HG02981 (cell line): Measurements from ENCODE around the gene NFKB2.
A peak's percentile ranks its signal among the peaks of the same experiment; 100 is the strongest.

Source experiments
- ATAC-seq: cut with Tn5 transposase; IDR thresholded peaks from one replicate; pipeline ENCODE4 v1.9.1; 2021; ENCODE audit warnings: mild to moderate bottlenecking, moderate library complexity; ENCODE audit not compliant: unreplicated experiment

NFKB2 gene

GRCh38 chr10:102444851-102445250 lies 49.3 kb downstream of the NFKB2 start:
- ATAC-seq, result no peak

- peak; percentile 41 for ATAC-seq
Observed at GRCh38 chr10:102449321-102450123, 54.0 kb downstream of the NFKB2 start.

GRCh38 chr10:102450124-102450373 lies 54.5 kb downstream of the NFKB2 start:
- no peak for ATAC-seq

- peak; percentile 79 for ATAC-seq
Observed at GRCh38 chr10:102450374-102451104, 55.0 kb downstream of the NFKB2 start.

- ATAC-seq, result no peak
Observed at GRCh38 chr10:102451105-102451969, 55.8 kb downstream of the NFKB2 start, which contains the start of gene C10orf95. TSS of gene C10orf95 (minus strand) at chr10:102451543. CDS start at chr10:102451093, 450 bp downstream.
